Measurements from ENCODE around the gene CNN2. TPM values are rescaled to one million over a fixed set of nuclear protein-coding genes. Genes with fewer than 3 reads are reported as not detected.

CNN2 gene
- total and polyA plus RNA-seq, 2 donors (not counting 1 experiment from before 2014, with no cell fraction given) = 198 to 301 TPM

DNA sequence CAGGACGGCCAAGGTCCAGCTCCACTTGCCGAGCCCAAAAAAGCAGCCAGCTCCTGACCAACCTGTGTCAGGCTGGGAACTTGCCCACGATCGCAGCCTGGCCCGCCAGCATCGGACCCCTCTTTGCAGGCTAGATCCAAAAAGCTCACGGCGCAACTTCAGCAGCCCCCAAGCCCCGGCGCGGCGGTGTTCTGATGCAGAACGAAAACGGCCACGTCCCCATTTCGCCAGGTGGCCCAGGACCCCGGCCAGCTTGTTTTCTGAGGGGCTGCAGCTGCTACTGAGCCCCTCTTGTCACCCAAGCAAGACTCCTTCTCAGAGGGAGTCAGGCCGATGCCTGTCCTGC lies 6.8 kb upstream of the CNN2 start:
- Histone ChIP-seq H3K27me3 (replicated peaks in 1 of 4; ENCODE audit: control extremely low read depth in 1 of 4, control insufficient read depth in 3 of 4, insufficient read depth in 4 of 4, low read length in 3 of 4) (no peaks in the 10 kb centered on the region), H3K79me2 (ENCODE audit: control insufficient read depth, insufficient read depth, low read length) (peaks cover 64% of the 10 kb centered on the region), H3K9me3 (ENCODE audit: control extremely low read depth in 1 of 3, control insufficient read depth in 2 of 3, insufficient read depth in 1 of 3, low read length in 2 of 3) (no peaks in the 10 kb centered on the region), H3K4me3 (ENCODE audit: control extremely low read depth in 1 of 5, extremely low read depth in 1 of 5, insufficient read depth in 1 of 5, low read depth in 2 of 5, low read length in 4 of 5) (peak overlapping the region in 4 of 5 experiments; percentile 80 to 94 (median 88)), H3K4me2 (replicated peaks; ENCODE audit: low read depth, low read length, poor library complexity, severe bottlenecking) (peak overlapping the region; percentile 99), H3K27ac (ENCODE audit: low read length in 2 of 2) (peak overlapping the region in 1 of 2 donors; percentile 99), H3K4me1 (ENCODE audit: control insufficient read depth in 2 of 2, insufficient read depth in 2 of 2, low read length in 2 of 2) (peaks cover 41 to 65% of the 10 kb centered on the region in 2 donors), H3K9ac (ENCODE audit: low read length) (peak overlapping the region; percentile 95), H2AFZ (ENCODE audit: insufficient read depth, low read depth, low read length, poor library complexity, severe bottlenecking) (no peak overlapping the region), H3K36me3 (replicated peaks in 1 of 2; ENCODE audit: control extremely low read depth in 1 of 2, control insufficient read depth in 1 of 2, extremely low read depth in 1 of 2, insufficient read depth in 2 of 2, low read length in 1 of 2) (peaks cover 0 to 10% of the 10 kb centered on the region in 2 experiments), H4K20me1 (ENCODE audit: control insufficient read depth, insufficient read depth, low read length, poor library complexity, severe bottlenecking) (peaks cover 61% of the 10 kb centered on the region)
- intact Hi-C loops (cut with micrococcal nuclease) = no loop called here
- TF ChIP-seq CTCF (IDR thresholded peaks at IDR 0.05) (no peak), EZH2 (IDR thresholded peaks at IDR 0.05; ENCODE audit: borderline replicate concordance, insufficient read depth, low read depth, low read length, poor library complexity, severe bottlenecking) (no peak)
- WGBS (ENCODE audit: insufficient coverage) = 70% methylated on average over 18 of the region's 18 CpGs
- H3K27me3 Mint-ChIP-seq = no peaks in the 10 kb centered on the region
- no peak for ATAC-seq (ENCODE audit: low read depth)
- CTCF ChIA-PET = interaction anchor here (1.4 to 1.8 kb wide), 3 partner anchors 15 to 221 kb away, joined by 3 to 6 read pairs (median 4); no protein-coding TSS in a partner anchor
- POLR2A ChIA-PET = interaction anchor here (0.7 to 1.4 kb wide), 4 partner anchors 20 to 250 kb away, joined by 3 to 5 read pairs (median 4); partner anchors contain the start of genes ABCA7, ARHGAP45 and CIRBP
- peaks cover 46% of the 10 kb centered on the region for H3K4me1 Mint-ChIP-seq
- peak overlapping the region; percentile 87 for H3K27ac Mint-ChIP-seq
- no peak for DNase-seq
- H3K9me3 Mint-ChIP-seq (ENCODE audit: insufficient read depth) = no peaks in the 10 kb centered on the region
- H3K4me3 Mint-ChIP-seq = peak overlapping the region; percentile 89

Measured in B cell (primary cell).